H1 (cell line): ENCODE data around the gene ACADSB. TPM values are rescaled to one million over a fixed set of nuclear protein-coding genes. Genes with fewer than 3 reads are reported as not detected.

Experiments
- CTCF ChIA-PET: fragments of 300-600 bp; sonication (Branson Sonifier 250); formaldehyde crosslinking; loops from one replicate; lab custom pipeline; 2021; ENCODE audit not compliant: partially characterized antibody; lab: Charles Lee
- POLR2A ChIA-PET: fragments of 300-600 bp; sonication (Branson Sonifier 250); formaldehyde crosslinking; loops from one replicate; lab custom pipeline; 2021; ENCODE audit warnings: inconsistent platforms; ENCODE audit not compliant: partially characterized antibody; lab: Charles Lee
- DNase-seq, 2 experiments: peaks; one replicate each; pipeline versions ENCODE4 v3.0.0 to v3.0.0-alpha.2; 2010 to 2022; ENCODE audit warnings: low spot score in 2 of 2, low read depth in 1 of 2, mixed read lengths in 1 of 2
- FAIRE-seq: peaks from 2 replicates; lab custom pipeline; 2011; peaks lifted over from hg19 to GRCh38; lab: Jason Lieb, UNC
- H2AFZ ChIP-seq: 2 replicates; pipeline ENCODE4 v1.8.1; 2012; ENCODE audit warnings: low read length, inconsistent platforms
- H2AK5ac ChIP-seq: 2 replicates; pipeline ENCODE4 v1.6.1; 2013; ENCODE audit warnings: low read depth, low read length
- H2BK120ac ChIP-seq: replicated peaks from 2 replicates; pipeline ENCODE3; 2013; ENCODE audit warnings: low read depth, low read length, inconsistent platforms
- H2BK12ac ChIP-seq: 2 replicates; pipeline ENCODE4 v1.6.1; 2013; ENCODE audit warnings: low read depth, low read length
- H2BK15ac ChIP-seq: 2 replicates; pipeline ENCODE4 v1.6.1; 2013; ENCODE audit warnings: low read length
- H2BK20ac ChIP-seq: 2 replicates; pipeline ENCODE4 v1.6.1; 2013; ENCODE audit warnings: low read length
- H2BK5ac ChIP-seq: 2 replicates; pipeline ENCODE4 v1.6.1; 2013; ENCODE audit warnings: low read depth, low read length
- H3K14ac ChIP-seq: 2 replicates; pipeline ENCODE4 v1.6.1; 2013; ENCODE audit warnings: inconsistent platforms; ENCODE audit not compliant: insufficient read length
- H3K18ac ChIP-seq: 2 replicates; pipeline ENCODE4 v1.6.1; 2013; ENCODE audit warnings: low read length; ENCODE audit errors: extremely low read depth
- H3K23ac ChIP-seq: 2 replicates; pipeline ENCODE4 v1.6.1; 2013; ENCODE audit warnings: inconsistent platforms; ENCODE audit not compliant: insufficient read length
- H3K23me2 ChIP-seq: 2 replicates; pipeline ENCODE4 v1.6.1; 2013; ENCODE audit warnings: low read depth, low read length
- H3K27ac ChIP-seq: 2 replicates; pipeline ENCODE4 v1.6.1; 2011; ENCODE audit warnings: low read depth, low read length, inconsistent platforms
- H3K27me3 ChIP-seq, 4 experiments: replicated peaks in 1 of 4; 1 replicate in 1 of 4; 2 replicates in 3 of 4; pipeline versions ENCODE4 v1.6.1 to v1.8.1; 2011 to 2013; ENCODE audit warnings: low read length in 3 of 4, mild to moderate bottlenecking in 3 of 4, inconsistent platforms in 2 of 4, mixed read lengths in 2 of 4, moderate library complexity in 1 of 4; ENCODE audit not compliant: control insufficient read depth in 3 of 4, insufficient read depth in 3 of 4; ENCODE audit errors: extremely low read depth in 1 of 4
- H3K36me3 ChIP-seq, 4 experiments: 2 replicates each; pipeline versions ENCODE4 v1.6.1 to v1.8.1; 2011 to 2013; ENCODE audit warnings: mild to moderate bottlenecking in 4 of 4, low read length in 3 of 4, moderate library complexity in 2 of 4, control low read depth in 1 of 4, inconsistent platforms in 1 of 4; ENCODE audit not compliant: insufficient read depth in 4 of 4, control insufficient read depth in 2 of 4
- H3K4ac ChIP-seq: replicated peaks from 2 replicates; pipeline ENCODE3; 2013; ENCODE audit warnings: low read length, low read depth, mixed read lengths, inconsistent platforms; ENCODE audit not compliant: insufficient read length
- H3K4me1 ChIP-seq, 4 experiments: replicated peaks in 1 of 4; 1 replicate in 1 of 4; 2 replicates in 3 of 4; pipeline versions ENCODE4 v1.6.1 to v1.8.1; 2011 to 2013; ENCODE audit warnings: low read length in 3 of 4, inconsistent platforms in 2 of 4, mixed read lengths in 1 of 4; ENCODE audit not compliant: insufficient read depth in 4 of 4, control insufficient read depth in 3 of 4
- H3K4me2 ChIP-seq, 2 experiments: 2 replicates each; pipeline versions ENCODE4 v1.6.1 to v1.8.1; 2011 to 2013; ENCODE audit warnings: low read depth in 2 of 2, low read length in 2 of 2, control low read depth in 1 of 2, inconsistent platforms in 1 of 2, mild to moderate bottlenecking in 1 of 2; ENCODE audit not compliant: insufficient read depth in 1 of 2
- H3K4me3 ChIP-seq, 4 experiments: fragments of 200-600, 300-600 bp in 1 of 4; sonication (generic), shearing (Covaris generic), sonication (Bioruptor Twin) in 1 of 4; 2 replicates each; pipeline versions ENCODE4 v1.5.1 to v1.8.1; 2011 to 2016; ENCODE audit warnings: low read length in 4 of 4, low read depth in 3 of 4, control low read depth in 2 of 4, inconsistent platforms in 2 of 4, mild to moderate bottlenecking in 2 of 4, mixed read lengths in 1 of 4, moderate library complexity in 1 of 4; ENCODE audit not compliant: insufficient read depth in 2 of 4; ENCODE audit errors: extremely low read depth in 1 of 4
- H3K56ac ChIP-seq: replicated peaks from 2 replicates; pipeline ENCODE3; 2013; ENCODE audit warnings: low read depth, mild to moderate bottlenecking, mixed read lengths, low read length, inconsistent platforms; ENCODE audit not compliant: insufficient read length
- H3K79me1 ChIP-seq: 2 replicates; pipeline ENCODE4 v1.6.1; 2013; ENCODE audit warnings: low read depth, low read length, control low read depth
- H3K79me2 ChIP-seq, 2 experiments: 2 replicates each; pipeline versions ENCODE4 v1.6.1 to v1.8.1; 2012 to 2013; ENCODE audit warnings: low read length in 2 of 2, mild to moderate bottlenecking in 2 of 2, inconsistent platforms in 1 of 2; ENCODE audit not compliant: insufficient read depth in 2 of 2, control insufficient read depth in 1 of 2
- H3K9ac ChIP-seq, 4 experiments: replicated peaks in 1 of 4; 1 replicate in 1 of 4; 2 replicates in 3 of 4; pipeline versions ENCODE4 v1.6.1 to v1.8.1; 2011 to 2013; ENCODE audit warnings: low read depth in 3 of 4, low read length in 3 of 4, control low read depth in 2 of 4, mild to moderate bottlenecking in 2 of 4, moderate library complexity in 2 of 4, inconsistent platforms in 1 of 4; ENCODE audit errors: extremely low read depth in 1 of 4
- H3K9me3 ChIP-seq, 2 experiments: 2 replicates each; pipeline versions ENCODE4 v1.6.1 to v1.8.1; 2012 to 2013; ENCODE audit warnings: mild to moderate bottlenecking in 2 of 2, moderate library complexity in 2 of 2, control low read depth in 1 of 2, inconsistent platforms in 1 of 2, low read depth in 1 of 2, low read length in 1 of 2, mixed read lengths in 1 of 2; ENCODE audit not compliant: insufficient read depth in 2 of 2
- H4K20me1 ChIP-seq, 2 experiments: replicated peaks in 1 of 2; 2 replicates each; pipeline versions ENCODE3 to v1.8.1; 2011 to 2013; ENCODE audit warnings: inconsistent platforms in 2 of 2, low read length in 2 of 2, mild to moderate bottlenecking in 1 of 2; ENCODE audit not compliant: insufficient read depth in 2 of 2, control insufficient read depth in 1 of 2
- H4K5ac ChIP-seq: 2 replicates; pipeline ENCODE4 v1.6.1; 2013; ENCODE audit warnings: low read length, low read depth, mixed read lengths, inconsistent platforms; ENCODE audit not compliant: insufficient read length
- H4K8ac ChIP-seq: 2 replicates; pipeline ENCODE4 v1.8.0; 2013; ENCODE audit warnings: mild to moderate bottlenecking, moderate library complexity, low read length, inconsistent platforms; ENCODE audit not compliant: insufficient read depth; ENCODE audit errors: extremely low read depth
- H4K91ac ChIP-seq: replicated peaks from 2 replicates; pipeline ENCODE3; 2013; ENCODE audit warnings: low read length, mixed read lengths, inconsistent platforms; ENCODE audit not compliant: insufficient read length
- GTF2F1 ChIP-seq: IDR thresholded peaks from 2 replicates; pipeline ENCODE4 v1.6.1; 2012; ENCODE audit warnings: low read depth, low read length, improper control_type of control experiment, borderline replicate concordance
- KDM5A ChIP-seq: fragments of 200-600 bp; IDR thresholded peaks from 2 replicates; pipeline ENCODE4 v1.7.1; 2012; ENCODE audit warnings: mild to moderate bottlenecking, low read length, inconsistent platforms, mixed read lengths
- POU5F1 ChIP-seq: IDR thresholded peaks from 2 replicates; pipeline ENCODE4 v1.6.1; 2011; ENCODE audit warnings: low read depth, mild to moderate bottlenecking, low read length, moderate library complexity
- RNF2 ChIP-seq: fragments of 200-900, 300-1000 bp; sonication (generic); IDR thresholded peaks from 2 replicates; pipeline ENCODE4 v1.7.1; 2016; ENCODE audit warnings: borderline replicate concordance, low read depth, mild to moderate bottlenecking, antibody characterized with exemption, low read length; ENCODE audit not compliant: poor library complexity, severe bottlenecking; ENCODE audit errors: missing control alignments
- WGBS, 2 experiments: shearing (Covaris generic) in 1 of 2; methylation state at CpG; one replicate each; pipeline versions ENCODE4 v1.1.6 to v1.1.7; 2013 to 2015; ENCODE audit warnings: low lambda C conversion rate in 2 of 2, mixed read lengths in 2 of 2, inconsistent platforms in 1 of 2, low coverage in 1 of 2, missing lambda C conversion rate in 1 of 2; ENCODE audit not compliant: insufficient replicate concordance in 2 of 2, insufficient coverage in 1 of 2, insufficient read length in 1 of 2; ENCODE audit errors: extremely low coverage in 1 of 2, missing lambda C conversion rate in 1 of 2; 5-methylcytosine and 5-hydroxymethylcytosine counted together
- polyA plus RNA-seq, 7 experiments: library from polyadenylated mRNA; depleted of rRNA in 3 of 7; stranded (reverse) in 5 of 7; unstranded in 2 of 7; fragments of >200 nt in 5 of 7; fragments of 200-250 nt in 2 of 7; gene quantifications; 1 replicate in 5 of 7; 2 replicates in 1 of 7; 4 replicates in 1 of 7; pipeline versions ENCODE4 v1.2.1 to v1.2.3, GENCODE V29; 2011 to 2013; ENCODE audit warnings: missing spikeins in 2 of 7, mixed read lengths in 2 of 7
- total RNA-seq: library from RNA; stranded (reverse); fragmentation: NEBNext Ultra II Directional; extraction: Animal tissue kit (Norgen Biotek cat#: 25700); gene quantifications from 2 replicates; pipeline ENCODE4 v1.2.1, GENCODE V29; 2021

ACADSB gene
- total and polyA plus RNA-seq, 2 of the 8 experiments (the other 6 are each of a cell fraction or from before 2014, with no cell fraction given): 5.6 to 11.2 TPM

- no peak overlapping the region for H3K18ac ChIP-seq
- H2BK5ac ChIP-seq: no peak overlapping the region
- no peak overlapping the region for H3K4me2 ChIP-seq
- no peak overlapping the region for H4K8ac ChIP-seq
- no peak overlapping the region for H2AK5ac ChIP-seq
- H2BK15ac ChIP-seq: no peak overlapping the region
- no peaks in the 10 kb centered on the region for H4K20me1 ChIP-seq
- POLR2A ChIA-PET: interaction anchor here (1.3 kb wide), 1 partner anchor 13 kb away, joined by 3 read pairs; no protein-coding TSS in a partner anchor
- H3K36me3 ChIP-seq: peaks cover 0 to 7% (median 2%) of the 10 kb centered on the region in 4 experiments; a peak in 2 of 8 replicates
- no peaks in the 10 kb centered on the region for H3K79me1 ChIP-seq
- 93% methylated on average over 6 of the region's 6 CpGs; no CpG with 5 or more reads in 1 of the 2 experiments for WGBS, 2 experiments
- FAIRE-seq (no peak), DNase-seq (no peak)
- no peak overlapping the region for H3K23ac ChIP-seq
- H3K23me2 ChIP-seq: no peaks in the 10 kb centered on the region
- CTCF ChIA-PET: no interaction called here
- no peak overlapping the region for H3K9ac ChIP-seq
- no peak overlapping the region for H2BK20ac ChIP-seq
- no peak overlapping the region for H2BK120ac ChIP-seq
- H3K27ac ChIP-seq: no peak overlapping the region
- H3K4me3 ChIP-seq: no peak overlapping the region
- H3K56ac ChIP-seq: no peak overlapping the region
- H3K79me2 ChIP-seq: no peaks in the 10 kb centered on the region
- H3K4ac ChIP-seq: no peak overlapping the region
- no peak overlapping the region for H4K5ac ChIP-seq
- H4K91ac ChIP-seq: no peak overlapping the region
- no peak overlapping the region for H2AFZ ChIP-seq
- H3K14ac ChIP-seq: no peak overlapping the region
- no peaks in the 10 kb centered on the region for H3K27me3 ChIP-seq
- H2BK12ac ChIP-seq: no peak overlapping the region
- no peaks in the 10 kb centered on the region for H3K9me3 ChIP-seq
- no peaks in the 10 kb centered on the region for H3K4me1 ChIP-seq
- TF ChIP-seq POU5F1 (no peak), RNF2 (no peak), GTF2F1 (no peak), KDM5A (no peak)
These were observed 22.5 kb upstream of the ACADSB start for GRCh38 chr10:122986335-122986734.
